Activated naive CD8-positive, alpha-beta T cell treated with anti-CD3 and anti-CD28 coated beads, Interleukin-2, amount 50 U/mL, for 24 hours (primary cell): ENCODE results near the gene AKAP6.

Experiments used
- ATAC-seq: fragments of 150-1000 bp; cut with Tn5 transposase; one replicate; pipeline ENCODE4 v1.10.0; 2021
- DNase-seq: peaks from one replicate; pipeline ENCODE4 v3.0.0; 2021
- H3K27ac Mint-ChIP-seq: one replicate; pipeline ENCODE4 v1.8.0; 2021; ENCODE audit warnings: mild to moderate bottlenecking, mixed read lengths
- H3K27me3 Mint-ChIP-seq: one replicate; pipeline ENCODE4 v1.8.0; 2021; ENCODE audit warnings: mixed read lengths
- H3K36me3 Mint-ChIP-seq: one replicate; pipeline ENCODE4 v1.8.0; 2021; ENCODE audit warnings: low read depth, mixed read lengths
- H3K4me1 Mint-ChIP-seq: one replicate; pipeline ENCODE4 v1.8.0; 2021; ENCODE audit warnings: mixed read lengths
- H3K4me3 Mint-ChIP-seq: one replicate; pipeline ENCODE4 v1.8.0; 2021; ENCODE audit warnings: mild to moderate bottlenecking, moderate library complexity, mixed read lengths
- H3K9me3 Mint-ChIP-seq: one replicate; pipeline ENCODE4 v1.8.0; 2021; ENCODE audit warnings: mixed read lengths

Gene AKAP6

GRCh38 chr14:32545506-32546210 lies 216.6 kb downstream of the AKAP6 start:
- DNase-seq (no peak), ATAC-seq (no peak)
- H3K4me3 Mint-ChIP-seq, result no peak overlapping the region
- H3K27ac Mint-ChIP-seq, result no peak overlapping the region
- H3K4me1 Mint-ChIP-seq, result no peaks in the 10 kb centered on the region
- H3K9me3 Mint-ChIP-seq, result no peaks in the 10 kb centered on the region
- H3K36me3 Mint-ChIP-seq, result no peaks in the 10 kb centered on the region
- H3K27me3 Mint-ChIP-seq, result no peaks in the 10 kb centered on the region

GRCh38 chr14:32546246-32546645 lies 217.1 kb downstream of the AKAP6 start:
- no peak overlapping the region for H3K27ac Mint-ChIP-seq
- ATAC-seq (no peak), DNase-seq (no peak)
- no peaks in the 10 kb centered on the region for H3K9me3 Mint-ChIP-seq
- H3K4me3 Mint-ChIP-seq, result no peak overlapping the region
- no peaks in the 10 kb centered on the region for H3K27me3 Mint-ChIP-seq
- H3K4me1 Mint-ChIP-seq, result no peaks in the 10 kb centered on the region
- no peaks in the 10 kb centered on the region for H3K36me3 Mint-ChIP-seq

GRCh38 chr14:32552766-32553165 lies 223.7 kb downstream of the AKAP6 start:
- Mint-ChIP-seq H3K4me1 (no peaks in the 10 kb centered on the region), H3K27ac (no peak overlapping the region), H3K36me3 (no peaks in the 10 kb centered on the region), H3K4me3 (no peak overlapping the region), H3K27me3 (no peaks in the 10 kb centered on the region), H3K9me3 (no peaks in the 10 kb centered on the region)
- no peak for DNase-seq
- no peak for ATAC-seq

- Mint-ChIP-seq H3K36me3 (no peaks in the 10 kb centered on the region), H3K27me3 (no peaks in the 10 kb centered on the region), H3K27ac (no peak overlapping the region), H3K9me3 (no peaks in the 10 kb centered on the region), H3K4me1 (no peaks in the 10 kb centered on the region), H3K4me3 (no peak overlapping the region)
- DNase-seq (no peak), ATAC-seq (no peak)
Measured at GRCh38 chr14:32559048-32559447, 229.9 kb downstream of the AKAP6 start.

GRCh38 chr14:32559590-32559989 lies 230.5 kb downstream of the AKAP6 start:
- H3K4me3 Mint-ChIP-seq, result no peak overlapping the region
- peaks cover 4% of the 10 kb centered on the region for H3K4me1 Mint-ChIP-seq
- no peaks in the 10 kb centered on the region for H3K36me3 Mint-ChIP-seq
- no peak overlapping the region for H3K27ac Mint-ChIP-seq
- H3K27me3 Mint-ChIP-seq, result no peaks in the 10 kb centered on the region
- no peak for ATAC-seq
- DNase-seq, result no peak
- H3K9me3 Mint-ChIP-seq, result no peaks in the 10 kb centered on the region

GRCh38 chr14:32560209-32560857 lies 231.2 kb downstream of the AKAP6 start:
- H3K27ac Mint-ChIP-seq, result no peak overlapping the region
- no peak overlapping the region for H3K4me3 Mint-ChIP-seq
- peaks cover 12% of the 10 kb centered on the region for H3K4me1 Mint-ChIP-seq
- DNase-seq (peak; percentile 19), ATAC-seq (no peak)
- H3K9me3 Mint-ChIP-seq, result no peaks in the 10 kb centered on the region
- H3K36me3 Mint-ChIP-seq, result no peaks in the 10 kb centered on the region
- no peaks in the 10 kb centered on the region for H3K27me3 Mint-ChIP-seq

- DNase-seq, result no peak
- Mint-ChIP-seq H3K4me3 (no peak overlapping the region), H3K9me3 (no peaks in the 10 kb centered on the region), H3K36me3 (no peaks in the 10 kb centered on the region), H3K27ac (no peak overlapping the region), H3K27me3 (no peaks in the 10 kb centered on the region), H3K4me1 (peaks cover 12% of the 10 kb centered on the region)
- ATAC-seq, result no peak
Measured at GRCh38 chr14:32561520-32561919, 232.4 kb downstream of the AKAP6 start.

- Mint-ChIP-seq H3K4me1 (peaks cover 12% of the 10 kb centered on the region), H3K9me3 (no peaks in the 10 kb centered on the region), H3K36me3 (no peaks in the 10 kb centered on the region), H3K27me3 (peaks cover 2% of the 10 kb centered on the region), H3K27ac (no peak overlapping the region), H3K4me3 (no peak overlapping the region)
- no peak for ATAC-seq
- DNase-seq, result no peak
Measured at GRCh38 chr14:32564596-32564995, 235.5 kb downstream of the AKAP6 start.

- Mint-ChIP-seq H3K4me1 (peaks cover 12% of the 10 kb centered on the region), H3K4me3 (no peak overlapping the region), H3K36me3 (no peaks in the 10 kb centered on the region), H3K27me3 (peaks cover 2% of the 10 kb centered on the region), H3K9me3 (no peaks in the 10 kb centered on the region), H3K27ac (no peak overlapping the region)
- ATAC-seq (no peak), DNase-seq (no peak)
Measured at GRCh38 chr14:32565256-32565655, 236.2 kb downstream of the AKAP6 start.

GRCh38 chr14:32567543-32568384 lies 238.7 kb downstream of the AKAP6 start:
- Mint-ChIP-seq H3K27ac (no peak overlapping the region), H3K4me3 (no peak overlapping the region), H3K27me3 (peaks cover 2% of the 10 kb centered on the region), H3K9me3 (no peaks in the 10 kb centered on the region), H3K4me1 (peaks cover 12% of the 10 kb centered on the region), H3K36me3 (no peaks in the 10 kb centered on the region)
- no peak for ATAC-seq
- no peak for DNase-seq

GRCh38 chr14:32571551-32571950 lies 242.5 kb downstream of the AKAP6 start:
- Mint-ChIP-seq H3K27me3 (peaks cover 2% of the 10 kb centered on the region), H3K4me3 (no peak overlapping the region)

GRCh38 chr14:32571995-32572866 lies 243.1 kb downstream of the AKAP6 start:
- Mint-ChIP-seq H3K4me1 (no peaks in the 10 kb centered on the region), H3K4me3 (no peak overlapping the region), H3K27me3 (peaks cover 2% of the 10 kb centered on the region), H3K9me3 (no peaks in the 10 kb centered on the region), H3K27ac (no peak overlapping the region), H3K36me3 (no peaks in the 10 kb centered on the region)
- ATAC-seq (no peak), DNase-seq (no peak)

More at GRCh38 chr14:32571551-32571950, 242.5 kb downstream of the AKAP6 start:
- Mint-ChIP-seq H3K4me1 (no peaks in the 10 kb centered on the region), H3K27ac (no peak overlapping the region), H3K9me3 (no peaks in the 10 kb centered on the region), H3K36me3 (no peaks in the 10 kb centered on the region)
- ATAC-seq (no peak), DNase-seq (no peak)

- Mint-ChIP-seq H3K36me3 (no peaks in the 10 kb centered on the region), H3K27ac (no peak overlapping the region), H3K4me3 (no peak overlapping the region), H3K27me3 (peaks cover under 1% of the 10 kb centered on the region), H3K9me3 (no peaks in the 10 kb centered on the region), H3K4me1 (no peaks in the 10 kb centered on the region)
- DNase-seq (no peak), ATAC-seq (no peak)
Measured at GRCh38 chr14:32572867-32573150, 243.7 kb downstream of the AKAP6 start.

GRCh38 chr14:32574269-32574668 lies 245.2 kb downstream of the AKAP6 start:
- ATAC-seq, result no peak

More at GRCh38 chr14:32574269-32574668, 245.2 kb downstream of the AKAP6 start:
- Mint-ChIP-seq H3K9me3 (no peaks in the 10 kb centered on the region), H3K36me3 (no peaks in the 10 kb centered on the region), H3K27ac (no peak overlapping the region), H3K27me3 (no peaks in the 10 kb centered on the region), H3K4me3 (no peak overlapping the region), H3K4me1 (no peaks in the 10 kb centered on the region)
- no peak for DNase-seq
